HEK293T (cell line): ENCODE results near the gene MLLT3.
A peak's percentile ranks its signal among the peaks of the same experiment; 100 is the strongest.

Source experiments
- CTCF ChIA-PET: fragments of 350-600 bp; formaldehyde crosslinking; extraction: SDS; loops from one replicate; lab custom pipeline; 2021; ENCODE audit warnings: antibody characterized with exemption, inconsistent platforms; lab: Yijun Ruan, JAX
- POLR2A ChIA-PET: fragments of 350-600 bp; formaldehyde crosslinking; extraction: SDS; loops from one replicate; lab custom pipeline; 2020; ENCODE audit warnings: antibody characterized with exemption, inconsistent platforms; lab: Yijun Ruan, JAX
- DNase-seq: peaks from one replicate; pipeline ENCODE4 v3.0.0; 2012; ENCODE audit warnings: mixed read lengths; ENCODE audit errors: extremely low spot score
- ARNT ChIP-seq: fragments of 450-650 bp; IDR thresholded peaks from 2 replicates; pipeline ENCODE4 v1.6.1; 2017; ENCODE audit warnings: mild to moderate bottlenecking
- BHLHE40 ChIP-seq: fragments of 450-650 bp; IDR thresholded peaks from 2 replicates; pipeline ENCODE4 v1.6.1; 2016; ENCODE audit warnings: mild to moderate bottlenecking, moderate library complexity, borderline replicate concordance
- CTBP1 ChIP-seq: fragments of 450-650 bp; IDR thresholded peaks from 2 replicates; pipeline ENCODE4 v1.6.1; 2016; ENCODE audit warnings: borderline replicate concordance
- ELF4 ChIP-seq: fragments of 450-650 bp; IDR thresholded peaks from 2 replicates; pipeline ENCODE4 v1.6.1; 2017; ENCODE audit warnings: antibody characterized with exemption
- FOXA1 ChIP-seq: fragments of 450-650 bp; IDR thresholded peaks from 2 replicates; pipeline ENCODE4 v1.6.1; 2016; ENCODE audit warnings: mild to moderate bottlenecking
- FOXK2 ChIP-seq: fragments of 450-650 bp; IDR thresholded peaks from 2 replicates; pipeline ENCODE4 v1.6.1; 2016; ENCODE audit warnings: mild to moderate bottlenecking
- FOXM1 ChIP-seq: fragments of 450-650 bp; IDR thresholded peaks from 2 replicates; pipeline ENCODE4 v1.6.1; 2017; ENCODE audit warnings: mild to moderate bottlenecking, borderline replicate concordance
- HDGF ChIP-seq: fragments of 450-650 bp; IDR thresholded peaks from 2 replicates; pipeline ENCODE4 v1.6.1; 2017; ENCODE audit warnings: antibody characterized with exemption, borderline replicate concordance
- L3MBTL2 ChIP-seq: fragments of 450-650 bp; conservative IDR thresholded peaks from 2 replicates; pipeline ENCODE4 v1.6.1; 2016; ENCODE audit warnings: mild to moderate bottlenecking
- LEF1 ChIP-seq: fragments of 450-650 bp; IDR thresholded peaks from 2 replicates; pipeline ENCODE4 v1.6.1; 2017; ENCODE audit warnings: mild to moderate bottlenecking, borderline replicate concordance
- NFRKB ChIP-seq: fragments of 450-650 bp; IDR thresholded peaks from 2 replicates; pipeline ENCODE4 v1.6.1; 2016; ENCODE audit warnings: mild to moderate bottlenecking, moderate library complexity
- SP1 ChIP-seq: fragments of 450-650 bp; IDR thresholded peaks from 2 replicates; pipeline ENCODE4 v1.6.1; 2017
- SUZ12 ChIP-seq: fragments of 450-650 bp; IDR thresholded peaks from 2 replicates; pipeline ENCODE4 v1.6.1; 2016; ENCODE audit warnings: mild to moderate bottlenecking
- TARDBP ChIP-seq: fragments of 450-650 bp; IDR thresholded peaks from 2 replicates; pipeline ENCODE4 v1.6.1; 2016
- ZNF384 ChIP-seq: fragments of 450-650 bp; IDR thresholded peaks from 2 replicates; pipeline ENCODE4 v1.6.1; 2016
- TF ChIP-seq, protein P1 (sequence below): fragments of 450-650 bp; IDR thresholded peaks from 2 replicates; pipeline ENCODE4 v1.6.1; 2016

The MLLT3 gene

DNA sequence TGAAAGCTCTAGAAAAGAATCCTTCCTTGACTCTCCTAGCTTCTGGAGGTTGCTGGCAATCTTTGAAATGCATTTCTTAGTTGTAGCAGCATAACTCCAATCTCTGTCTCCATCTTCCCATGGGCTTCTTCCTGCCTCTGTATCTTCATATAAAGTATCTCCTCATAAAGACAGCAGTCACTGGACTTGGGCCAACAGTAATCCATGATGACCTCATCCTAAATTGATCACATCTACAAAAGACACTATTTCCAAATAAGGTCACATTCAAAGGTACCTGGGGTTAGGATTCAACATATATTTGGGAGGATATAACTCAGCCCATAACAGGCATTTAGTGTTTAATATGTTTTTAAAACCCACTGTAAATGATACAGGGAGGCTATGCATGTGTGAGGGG lies 123.3 kb downstream of the MLLT3 start:
- ChIA-PET CTCF (no interaction called here), POLR2A (no interaction called here)
- DNase-seq = no peak
- no peak for TF ChIP-seq TARDBP
- TF ChIP-seq FOXM1 = no peak
- TF ChIP-seq HDGF = no peak
- TF ChIP-seq, protein P1, sequence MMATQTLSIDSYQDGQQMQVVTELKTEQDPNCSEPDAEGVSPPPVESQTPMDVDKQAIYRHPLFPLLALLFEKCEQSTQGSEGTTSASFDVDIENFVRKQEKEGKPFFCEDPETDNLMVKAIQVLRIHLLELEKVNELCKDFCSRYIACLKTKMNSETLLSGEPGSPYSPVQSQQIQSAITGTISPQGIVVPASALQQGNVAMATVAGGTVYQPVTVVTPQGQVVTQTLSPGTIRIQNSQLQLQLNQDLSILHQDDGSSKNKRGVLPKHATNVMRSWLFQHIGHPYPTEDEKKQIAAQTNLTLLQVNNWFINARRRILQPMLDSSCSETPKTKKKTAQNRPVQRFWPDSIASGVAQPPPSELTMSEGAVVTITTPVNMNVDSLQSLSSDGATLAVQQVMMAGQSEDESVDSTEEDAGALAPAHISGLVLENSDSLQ = no peak
- no peak for TF ChIP-seq ARNT
- no peak for TF ChIP-seq ZNF384
- TF ChIP-seq FOXA1 = no peak
- no peak for TF ChIP-seq ELF4
- no peak for TF ChIP-seq SP1
- no peak for TF ChIP-seq L3MBTL2
- no peak for TF ChIP-seq FOXK2
- no peak for TF ChIP-seq LEF1
- TF ChIP-seq NFRKB = no peak
- TF ChIP-seq CTBP1 = no peak

DNA sequence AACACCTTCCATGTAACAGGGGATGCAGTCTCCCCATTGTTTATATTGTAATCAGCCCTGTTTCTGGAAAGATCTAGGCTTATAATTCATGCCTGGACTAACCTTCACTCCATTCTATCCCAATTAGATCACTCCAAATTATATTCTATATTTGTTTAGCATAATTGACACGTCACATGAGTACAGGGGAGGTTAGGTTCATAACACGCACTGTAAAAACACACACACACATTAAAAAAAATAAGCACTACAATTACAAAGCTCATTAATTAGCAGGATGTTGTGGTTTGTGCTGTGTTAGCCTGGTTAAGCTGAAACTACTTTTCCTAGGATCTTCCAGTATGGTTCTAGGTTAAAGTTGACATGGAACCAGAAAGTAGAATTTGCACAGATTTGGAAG lies 126.0 kb downstream of the MLLT3 start:
- TF ChIP-seq FOXA1 = no peak
- TF ChIP-seq, protein P1 = peak; percentile 50; the same call in 1 of the 2 replicates
- ChIA-PET POLR2A (no interaction called here), CTCF (no interaction called here)
- DNase-seq = no peak

DNA sequence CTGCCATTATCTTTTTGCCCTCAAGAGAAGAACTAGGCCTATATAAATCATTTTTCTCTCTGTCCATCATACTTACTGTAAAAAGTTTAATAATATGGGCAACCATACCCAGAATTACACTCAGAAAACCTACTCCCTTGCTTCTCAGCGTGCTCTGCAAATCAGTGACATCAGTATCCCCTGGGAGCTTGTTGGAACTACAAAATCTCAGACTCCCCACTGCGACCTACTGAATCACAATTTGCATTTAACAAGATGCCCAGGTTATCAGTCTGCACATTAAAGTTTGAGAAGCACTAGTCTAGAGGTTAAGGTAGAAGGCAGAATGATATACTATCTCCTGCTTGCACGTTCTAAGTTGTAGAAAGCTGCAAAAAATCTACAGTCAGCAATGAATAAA lies 127.2 kb downstream of the MLLT3 start:
- no peak for DNase-seq
- TF ChIP-seq CTBP1 (peak; percentile 91), NFRKB (no peak), HDGF (no peak), ELF4 (no peak)
- TF ChIP-seq, protein P1 = peak; percentile 69
- ChIA-PET POLR2A (no interaction called here), CTCF (no interaction called here)

DNA sequence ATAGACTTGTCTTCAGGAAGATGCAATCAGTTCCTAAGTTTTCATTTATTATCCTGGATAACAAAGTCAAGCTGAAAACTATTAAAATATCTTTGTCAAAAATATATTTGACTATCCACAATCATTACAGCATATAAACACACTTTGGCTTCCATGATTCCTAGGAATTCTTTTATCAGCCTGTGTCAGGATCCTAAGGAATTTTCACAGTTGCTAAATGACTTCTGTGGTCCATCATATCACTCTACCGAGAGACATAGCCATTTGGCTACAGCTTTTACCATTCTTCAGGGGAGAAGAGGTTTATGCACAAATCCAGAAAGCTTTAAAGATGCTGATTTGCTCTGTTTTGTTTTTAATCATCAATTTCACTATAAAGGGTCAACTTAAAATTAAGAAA lies 128.3 kb downstream of the MLLT3 start:
- no peak for DNase-seq
- ChIA-PET CTCF (no interaction called here), POLR2A (no interaction called here)
- no peak for TF ChIP-seq SUZ12
- no peak for TF ChIP-seq TARDBP
- no peak for TF ChIP-seq SP1

GRCh38 chr9:20492772-20493171 lies 129.5 kb downstream of the MLLT3 start:
- ChIA-PET CTCF (no interaction called here), POLR2A (no interaction called here)
- no peak for DNase-seq
- no peak for TF ChIP-seq ZNF384
- no peak for TF ChIP-seq ELF4
- no peak for TF ChIP-seq L3MBTL2
- TF ChIP-seq, protein P1 = no peak
- no peak for TF ChIP-seq FOXK2
- TF ChIP-seq FOXA1 = no peak
- TF ChIP-seq NFRKB = no peak
- TF ChIP-seq SP1 = no peak
- no peak for TF ChIP-seq ARNT

DNA sequence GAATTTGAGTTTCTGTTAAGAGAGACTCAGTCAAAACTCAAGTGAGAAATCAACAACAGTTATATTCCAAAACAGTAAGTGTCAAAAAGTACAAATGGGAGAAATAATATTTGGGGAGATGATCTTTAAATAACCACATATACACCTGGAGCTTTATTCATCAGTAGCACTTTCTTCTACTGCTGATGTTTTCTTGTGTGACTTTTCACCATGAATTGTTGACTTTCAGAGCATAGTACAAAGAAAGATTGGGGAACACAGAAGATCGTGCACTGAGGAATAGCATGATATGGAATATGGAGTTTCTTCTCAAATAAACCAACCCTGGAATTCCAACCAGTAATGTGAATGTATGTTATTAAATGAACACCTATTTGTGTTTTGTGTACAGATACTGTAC lies 130.7 kb downstream of the MLLT3 start:
- no peak for DNase-seq
- ChIA-PET CTCF (no interaction called here), POLR2A (no interaction called here)
- no peak for TF ChIP-seq HDGF
- no peak for TF ChIP-seq L3MBTL2
- TF ChIP-seq LEF1 = no peak
- no peak for TF ChIP-seq FOXK2
- no peak for TF ChIP-seq SUZ12
- no peak for TF ChIP-seq FOXM1
- no peak for TF ChIP-seq SP1
- no peak for TF ChIP-seq CTBP1
- no peak for TF ChIP-seq ZNF384
- no peak for TF ChIP-seq NFRKB
- no peak for TF ChIP-seq FOXA1
- no peak for TF ChIP-seq BHLHE40
- TF ChIP-seq ARNT = no peak
- TF ChIP-seq, protein P1 = no peak
- no peak for TF ChIP-seq ELF4
- no peak for TF ChIP-seq TARDBP
